ENCODE measurements around the gene SPTSSA.
"Not testable (repeated sequence)": the region's sequence is repeated elsewhere in the genome, so short reads cannot be mapped to it uniquely, and the experiment has no call there.

The SPTSSA gene

DNA sequence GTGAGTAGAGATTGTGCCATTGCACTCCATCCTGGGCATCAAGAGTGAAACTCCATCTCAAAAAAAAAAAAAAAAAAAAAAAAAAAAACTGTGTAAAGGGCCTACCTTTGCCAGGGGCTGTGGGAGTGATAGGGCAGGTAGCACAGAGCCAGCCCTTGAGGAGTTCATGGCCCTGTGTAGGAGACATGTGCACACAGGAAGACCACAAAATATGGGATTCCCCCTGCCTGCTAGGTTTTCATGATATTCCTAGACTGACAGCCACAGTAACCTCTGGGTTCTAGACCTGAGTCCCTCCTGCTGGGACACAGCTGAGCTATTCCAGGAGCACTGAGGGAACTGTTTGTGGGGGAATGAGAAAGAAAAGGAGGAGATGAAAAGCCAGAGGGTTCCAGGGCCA lies 8.3 kb upstream of the SPTSSA start:
- no peak for DNase-seq

DNA sequence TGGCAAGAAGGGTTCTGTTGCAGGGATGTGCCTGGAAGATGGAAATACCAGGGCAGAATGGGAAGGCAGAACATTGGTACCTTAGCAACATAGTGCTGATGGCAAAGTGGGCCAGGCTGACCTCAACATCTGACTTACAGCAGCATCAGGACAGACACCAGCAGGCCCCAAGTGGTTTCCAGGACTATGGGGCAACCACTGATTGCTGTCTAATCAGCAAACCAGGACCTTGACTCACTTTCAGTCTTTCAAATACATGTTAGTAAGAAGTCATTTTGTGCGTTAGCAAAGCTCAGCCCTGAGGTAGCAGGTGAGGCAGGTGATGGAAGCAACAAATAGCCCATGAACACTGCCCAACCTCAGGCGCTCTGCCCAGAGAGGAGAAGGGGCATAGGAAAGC lies 4.7 kb upstream of the SPTSSA start:
- DNase-seq, result no peak

DNA sequence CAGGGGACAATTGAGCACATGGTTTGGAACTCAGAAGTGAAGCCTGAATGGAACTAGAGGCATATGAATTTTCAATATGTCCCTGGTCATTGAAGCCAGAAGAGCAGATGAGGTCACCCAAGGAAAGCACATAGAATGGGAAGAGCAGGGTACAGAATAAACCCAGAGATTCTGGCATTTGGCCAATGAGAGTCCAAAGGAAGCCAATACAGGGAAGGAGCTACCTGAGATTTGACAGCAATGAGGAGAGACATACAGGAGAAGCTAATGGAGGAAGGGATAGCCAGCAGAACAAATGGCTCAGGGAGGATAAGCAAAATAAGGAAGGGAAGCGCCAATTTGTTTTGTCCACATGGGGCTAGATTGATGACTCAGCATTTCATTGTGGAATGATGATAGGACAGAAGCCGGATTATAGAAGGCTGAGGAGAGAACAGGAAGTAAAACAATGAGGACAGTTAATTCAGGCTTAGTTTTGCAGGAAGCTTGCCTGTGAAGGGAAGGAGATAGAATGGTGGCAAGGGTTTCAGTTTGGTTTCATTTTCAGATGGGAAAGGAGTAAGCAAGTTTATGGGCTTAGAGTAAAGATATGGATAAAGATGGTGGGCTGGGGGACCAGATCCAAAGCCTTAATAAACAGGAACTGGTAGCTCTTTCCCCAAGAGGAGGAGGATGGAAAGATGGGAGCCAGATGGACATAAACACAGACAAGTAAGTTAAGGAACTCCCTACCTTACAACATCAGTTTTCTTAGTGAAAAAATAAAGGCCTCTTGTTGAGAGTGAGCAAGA lies 3.2 kb upstream of the SPTSSA start:
- DNase-seq, result no peak

DNA sequence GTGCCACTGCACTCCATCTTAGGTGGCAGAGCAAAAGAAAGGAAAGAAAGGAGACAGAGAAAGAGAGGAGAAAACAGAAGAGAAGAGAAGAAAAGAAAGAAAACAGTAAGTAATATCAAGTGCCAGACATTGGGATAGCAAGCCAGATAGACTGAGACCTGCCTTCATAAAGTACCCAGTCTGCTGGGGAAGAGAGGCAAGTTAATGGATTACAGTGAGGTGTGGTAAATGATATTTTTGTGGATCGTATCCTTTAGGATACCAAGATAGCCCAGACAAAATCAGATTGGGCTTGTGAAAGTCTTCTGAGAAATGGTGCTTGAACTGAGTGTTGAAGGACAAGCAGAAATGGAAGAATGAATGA lies 1.5 kb upstream of the SPTSSA start:
- no peak for DNase-seq

DNA sequence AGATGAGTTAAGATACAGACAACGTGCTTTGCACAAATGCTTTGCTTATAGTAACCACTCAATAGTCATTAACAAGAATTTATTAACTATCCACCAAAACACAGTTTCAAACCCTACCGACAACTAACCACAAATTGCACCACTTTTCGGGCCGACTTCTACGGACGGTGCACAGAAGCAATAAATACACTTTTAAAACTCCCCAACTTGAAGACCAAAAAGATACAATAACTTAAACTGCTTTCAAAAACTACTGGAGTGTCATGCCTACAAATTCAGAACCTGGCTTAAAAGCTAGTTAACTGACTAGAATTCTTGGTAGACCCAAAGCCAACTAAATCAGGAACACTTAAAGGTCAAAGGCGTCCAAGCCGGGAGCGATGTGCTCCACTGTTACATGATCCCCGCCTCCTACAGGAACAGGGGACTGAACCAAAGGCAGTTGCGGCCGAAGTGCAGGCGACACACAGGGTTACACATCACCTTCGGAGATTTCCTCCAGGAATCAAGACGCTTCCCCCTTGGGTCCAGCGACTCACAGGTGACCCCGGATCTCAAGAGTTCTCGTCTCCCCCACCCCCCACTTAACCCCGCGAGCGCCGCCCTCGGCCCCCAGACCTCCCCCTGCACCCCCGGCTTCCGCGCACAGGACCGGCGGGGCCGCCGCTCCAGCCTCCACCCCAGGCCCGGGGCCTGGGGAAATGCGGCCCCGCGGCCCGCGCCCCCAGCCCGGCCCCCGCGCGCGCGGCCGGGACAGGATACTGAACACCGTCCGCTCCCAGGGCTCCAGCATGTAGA lies 507 bp downstream of the SPTSSA start:
- peak in 9 of 14 donors; percentile 9 to 50 (median 32) for DNase-seq

DNA sequence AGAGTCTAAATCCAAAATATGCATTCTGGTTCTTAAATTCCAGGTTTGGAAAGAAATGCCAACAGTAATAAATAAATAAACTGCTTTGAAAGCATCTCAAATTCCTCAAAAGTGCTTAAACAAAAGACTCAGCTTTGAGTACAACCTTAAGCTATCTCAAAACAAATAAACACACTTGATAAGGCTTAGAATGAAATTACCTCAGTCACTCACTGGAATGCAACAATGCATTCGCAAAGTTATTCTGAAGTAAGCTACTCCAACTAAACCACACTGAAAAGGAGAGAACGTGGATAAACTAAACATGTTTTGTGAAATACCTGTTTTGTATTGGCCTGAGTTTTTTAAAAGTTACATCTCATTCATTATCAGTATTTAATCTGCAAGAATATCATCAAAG lies 1.2 kb downstream of the SPTSSA start:
- no peak for DNase-seq

DNA sequence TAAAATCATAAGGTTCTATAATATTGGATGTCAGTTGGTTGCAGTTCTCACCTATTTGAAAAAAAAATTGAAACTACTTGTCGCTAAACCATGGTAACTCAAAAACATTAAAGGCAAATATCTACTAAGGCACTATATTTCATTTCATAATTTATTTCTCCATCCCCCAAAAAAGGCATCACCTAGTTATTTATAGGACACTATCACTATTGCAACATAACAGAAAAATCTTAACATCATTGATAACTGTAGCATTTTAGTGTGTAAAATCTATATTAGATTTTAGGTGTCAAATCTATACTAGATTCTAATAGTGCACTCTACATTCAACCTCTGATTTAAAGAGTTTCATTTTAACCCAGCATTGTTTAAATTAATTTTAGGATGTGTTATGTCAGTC lies 1.7 kb downstream of the SPTSSA start:
- no peak for DNase-seq

DNA sequence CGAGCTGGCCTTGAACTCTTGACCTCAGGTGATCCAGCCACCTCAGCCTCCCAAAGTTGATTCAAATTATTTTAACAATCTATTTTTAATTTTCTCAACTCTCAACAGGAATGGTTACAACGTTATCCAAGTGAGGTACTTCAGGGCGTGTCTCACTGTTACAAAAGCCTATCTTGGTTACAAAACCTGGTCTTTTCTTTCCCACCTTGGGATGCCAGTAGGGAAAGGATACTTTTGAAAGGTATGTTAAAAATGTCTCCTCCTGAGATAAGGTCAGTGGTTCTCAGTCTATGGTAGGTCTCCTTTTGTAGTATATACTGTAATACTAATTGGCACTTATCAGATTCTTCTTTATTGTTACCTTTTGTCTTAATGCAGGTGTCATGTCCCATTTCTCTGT lies 4.9 kb downstream of the SPTSSA start:
- no peak for DNase-seq

DNA sequence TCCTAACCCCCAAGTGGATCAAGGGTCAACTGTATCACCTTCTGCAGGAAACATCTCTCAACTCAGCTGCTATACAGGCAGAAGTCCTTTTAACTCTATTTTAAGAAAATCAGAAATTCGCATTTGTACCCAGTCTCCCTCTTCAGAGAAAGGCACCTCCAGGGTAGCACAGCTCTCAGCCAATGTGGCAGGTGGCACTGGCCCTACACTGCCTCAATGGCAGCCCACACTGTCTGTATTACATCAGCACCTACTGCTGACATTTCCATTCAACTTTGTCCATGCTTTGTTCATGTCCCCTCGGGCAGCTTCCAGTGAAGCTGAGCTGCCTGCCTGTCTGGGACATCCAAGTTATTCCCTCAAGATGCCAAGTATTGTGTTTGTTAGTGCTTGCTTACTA lies 8.8 kb downstream of the SPTSSA start:
- peak in 2 of 14 donors; percentile 2 to 19 for DNase-seq

DNA sequence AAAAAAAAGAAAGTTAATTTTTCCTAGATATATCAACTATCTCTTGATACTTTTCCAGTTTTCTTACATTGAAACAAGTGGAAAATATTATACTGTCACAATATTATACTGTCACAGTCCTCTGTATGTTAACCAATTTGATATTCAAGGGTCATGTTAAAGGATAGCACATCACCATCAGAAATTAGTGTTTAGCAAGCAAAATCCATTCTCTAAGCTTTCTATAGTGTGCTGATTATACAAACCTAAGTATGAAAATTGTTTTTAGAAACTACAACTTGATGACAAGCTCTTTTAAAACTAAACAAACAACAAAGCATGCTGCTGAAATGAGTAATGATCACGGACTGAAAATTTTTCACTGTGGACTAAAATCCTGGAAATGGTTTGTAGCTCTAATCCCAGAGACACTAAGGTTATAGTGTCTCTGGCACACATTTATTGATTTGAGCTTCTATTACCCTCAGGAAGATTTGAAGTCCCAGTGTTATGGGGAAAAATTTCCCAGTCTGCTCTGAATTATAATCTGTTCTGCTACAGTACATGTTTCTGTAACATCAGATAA lies 9.7 kb downstream of the SPTSSA start:
- DNase-seq, result no peak

DNA sequence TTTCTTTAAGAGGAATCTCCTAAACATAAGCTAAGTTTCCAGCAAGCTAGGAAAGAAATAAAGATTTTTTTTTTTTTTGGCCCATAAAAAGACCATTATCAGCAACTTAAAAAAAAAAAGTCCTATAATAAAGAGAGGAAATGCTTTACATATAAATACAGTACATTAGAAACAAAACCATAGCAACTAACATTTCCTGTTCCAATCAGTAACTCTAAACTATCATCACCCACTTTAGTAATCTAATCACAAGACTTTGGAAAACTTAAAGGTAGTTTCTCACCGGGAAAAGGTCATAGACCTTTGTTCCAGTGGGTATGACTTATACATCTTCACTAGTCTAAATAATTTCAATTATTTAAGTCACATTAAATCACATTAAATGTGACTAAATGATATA lies 11.1 kb downstream of the SPTSSA start:
- DNase-seq, result no peak

DNA sequence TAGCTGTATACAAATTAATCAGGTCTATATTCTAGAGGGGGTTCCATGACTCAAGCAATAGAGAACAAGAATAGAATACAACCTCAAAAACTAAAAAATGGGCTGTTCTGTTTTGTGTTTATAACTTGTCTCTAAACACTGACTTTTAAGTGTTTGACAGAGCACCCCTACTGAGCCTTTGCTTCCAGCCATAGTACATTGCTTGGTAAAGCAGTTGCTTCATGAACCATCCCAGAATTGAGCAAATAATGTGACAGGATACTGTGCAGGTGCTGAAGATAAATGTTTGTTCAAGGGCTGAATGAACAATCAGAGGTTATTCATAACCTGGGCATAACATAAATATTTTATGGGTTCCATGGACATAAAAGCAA lies 11.5 kb downstream of the SPTSSA start:
- no peak for DNase-seq

DNA sequence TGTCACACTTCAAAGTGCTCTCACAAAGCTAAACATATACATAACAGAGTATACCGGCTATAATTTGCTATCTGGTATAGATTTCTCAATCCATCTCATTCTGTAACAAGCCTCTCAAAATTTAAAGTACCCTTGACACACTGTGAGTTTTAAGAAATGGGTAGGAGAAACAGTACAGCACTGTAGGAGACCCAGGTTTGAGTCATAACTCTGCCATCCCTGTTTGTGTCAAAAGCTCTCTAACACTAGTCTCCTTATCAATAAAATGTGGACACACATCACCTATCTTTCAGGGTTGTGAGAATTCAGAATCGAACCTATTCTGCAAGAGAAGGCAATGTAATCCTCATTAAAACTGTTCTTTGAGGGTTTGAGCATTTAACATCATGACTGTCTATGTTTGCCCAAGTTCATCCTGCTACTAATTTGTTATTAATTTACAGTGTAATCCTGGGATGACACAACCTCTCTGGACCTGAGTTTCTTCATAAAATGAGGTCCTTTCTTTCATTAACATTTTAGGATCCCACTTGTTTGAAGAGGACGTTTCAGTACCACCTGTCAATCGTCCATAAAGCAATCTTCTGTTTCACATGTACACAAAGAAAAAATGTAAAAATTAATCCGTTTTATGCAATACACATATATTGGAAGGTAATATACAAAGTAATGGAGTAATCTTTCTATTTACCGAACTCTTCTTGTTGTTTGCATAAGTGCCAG lies 12.1 kb downstream of the SPTSSA start:
- no peak for DNase-seq

DNA sequence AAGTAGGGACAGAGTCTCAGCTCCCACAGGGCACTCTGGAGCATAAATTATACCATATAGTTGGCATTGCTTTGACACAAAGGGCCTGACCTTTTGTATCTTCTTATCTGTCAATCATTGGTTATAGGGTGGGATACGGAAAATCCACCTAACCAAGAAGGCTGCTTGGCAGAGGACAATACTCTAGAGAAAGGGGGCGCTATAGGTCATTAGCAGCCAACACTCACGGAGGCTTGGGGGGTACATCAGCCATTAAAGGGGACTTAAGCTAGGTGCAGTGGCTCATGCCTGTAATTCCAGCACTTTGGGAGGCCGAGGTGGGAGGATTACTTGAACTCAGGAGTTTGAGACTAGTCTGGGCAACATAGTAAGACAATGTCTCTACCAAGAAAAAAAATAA lies 22.9 kb downstream of the SPTSSA start:
- DNase-seq, result no peak

DNA sequence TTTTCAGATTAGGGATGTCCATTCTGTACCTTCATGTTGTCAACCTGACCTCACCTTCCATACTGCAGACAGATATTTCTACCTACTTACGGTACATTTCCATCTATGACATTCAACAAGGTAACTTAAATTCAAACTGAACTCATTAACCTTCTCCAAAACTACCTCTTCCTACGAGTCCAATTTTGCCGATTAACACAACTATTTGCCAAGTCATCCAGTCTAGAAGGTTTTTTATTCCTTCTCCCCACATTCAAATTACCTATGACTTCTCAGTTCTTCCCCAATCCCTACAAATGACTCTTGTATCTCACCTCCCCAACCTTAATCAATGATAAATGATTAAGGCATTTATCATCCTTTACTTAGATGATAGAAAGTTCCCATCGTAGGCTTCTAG lies 23.6 kb downstream of the SPTSSA start:
- DNase-seq, result no peak

DNA sequence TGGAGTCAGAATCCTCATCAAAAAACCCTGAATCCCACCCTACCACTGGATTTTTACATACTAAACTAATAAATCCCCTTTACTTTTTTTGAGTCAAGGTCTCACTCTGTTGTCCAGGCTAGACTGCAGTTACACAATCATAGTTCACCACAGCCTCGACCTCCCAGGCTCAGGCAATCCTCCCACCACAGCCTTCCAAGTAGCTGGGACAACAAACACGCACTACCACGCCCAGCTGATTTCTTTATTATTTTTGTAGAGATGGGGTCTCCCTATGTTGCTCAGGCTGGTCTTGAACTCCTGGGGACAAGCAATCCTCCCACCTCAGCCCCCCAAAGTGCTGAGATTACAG lies 24.3 kb downstream of the SPTSSA start:
- DNase-seq, result no peak

DNA sequence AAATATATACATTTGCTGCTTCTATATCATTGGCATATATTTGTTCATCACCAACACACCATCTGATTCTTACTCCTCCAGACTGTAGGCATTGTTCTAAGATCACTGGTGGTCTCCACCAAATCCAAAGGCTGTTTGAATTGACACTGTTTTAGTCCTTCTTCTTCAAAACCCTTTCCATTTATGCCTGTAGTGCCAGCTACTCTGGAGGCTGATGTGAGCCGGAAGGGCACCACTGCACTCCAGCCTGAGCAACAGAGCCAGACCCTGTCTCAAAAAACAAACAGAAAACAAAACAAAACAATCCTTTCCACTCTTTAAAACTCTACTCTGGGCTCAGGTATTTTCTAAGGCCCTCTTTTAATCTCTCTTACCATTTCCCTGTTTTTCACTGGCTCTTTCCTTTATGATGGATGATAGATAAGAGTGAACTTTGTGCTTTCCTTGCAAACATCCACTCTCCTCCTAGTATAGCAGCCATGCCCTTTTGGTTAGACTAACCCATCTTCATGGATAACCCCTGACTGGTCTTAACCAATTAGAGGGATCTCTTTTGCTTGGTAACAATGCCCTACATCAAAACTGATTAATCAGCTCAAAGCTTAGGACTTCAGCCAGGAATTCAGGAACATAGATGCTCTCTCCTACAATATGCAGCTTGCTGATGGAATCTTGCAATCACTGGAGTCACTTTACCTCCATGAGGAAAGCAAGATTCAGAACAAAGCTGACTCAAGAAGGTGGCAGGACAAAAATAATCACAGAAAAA lies 24.9 kb downstream of the SPTSSA start:
- DNase-seq, result no peak

DNA sequence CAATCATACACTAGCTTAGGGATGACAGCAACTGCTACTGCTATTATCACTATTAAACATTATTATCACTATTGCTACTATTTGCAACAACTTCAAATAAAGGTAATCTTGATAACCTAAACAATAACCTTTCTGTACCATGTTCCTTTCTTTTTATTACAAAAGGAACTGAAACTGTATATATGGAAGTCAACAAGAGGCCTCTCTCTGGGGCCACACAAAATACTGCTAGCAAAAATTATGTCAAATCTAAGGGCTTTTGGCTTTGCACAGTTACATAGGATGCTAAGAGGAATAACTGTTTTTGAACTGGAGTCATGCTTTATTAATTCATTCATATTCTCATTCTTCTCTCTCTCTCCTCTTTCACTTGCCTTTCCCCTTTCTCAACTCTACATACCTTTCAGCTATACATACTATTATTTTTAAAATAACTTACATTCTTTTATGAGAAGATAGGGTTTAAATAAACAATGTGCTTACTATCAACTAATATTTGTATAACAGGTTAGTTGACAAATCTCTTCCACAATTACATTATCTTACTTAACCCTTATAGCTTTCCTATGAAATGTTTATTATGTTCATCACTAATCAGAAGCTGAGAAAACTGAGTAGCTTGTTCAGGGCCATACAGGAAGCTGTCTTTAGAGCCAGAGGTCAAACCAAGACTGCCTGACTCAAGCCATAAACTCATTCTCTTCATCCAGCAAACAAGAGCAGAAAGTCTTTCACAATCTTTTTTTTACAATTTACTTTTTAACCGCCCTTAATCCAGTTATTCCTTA lies 25.7 kb downstream of the SPTSSA start:
- DNase-seq, result no peak

DNA sequence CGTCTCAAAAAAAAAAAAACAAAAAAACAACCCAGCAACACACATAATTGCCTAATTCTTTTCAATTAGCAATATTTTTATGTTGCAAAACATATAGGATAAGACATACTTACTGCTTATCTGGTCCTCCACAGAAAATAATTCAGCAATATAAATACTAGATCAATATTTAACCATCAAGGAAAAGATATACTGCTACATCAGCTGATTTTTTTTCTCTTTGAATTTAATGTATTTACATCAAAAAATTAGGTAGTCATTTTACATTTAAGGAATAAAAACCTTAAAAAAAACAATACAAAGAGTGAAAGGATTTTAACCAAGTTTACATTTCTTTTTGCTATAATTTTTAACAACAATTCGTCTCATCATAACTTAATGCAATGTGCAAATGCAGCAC lies 28.1 kb downstream of the SPTSSA start:
- no peak for DNase-seq

DNA sequence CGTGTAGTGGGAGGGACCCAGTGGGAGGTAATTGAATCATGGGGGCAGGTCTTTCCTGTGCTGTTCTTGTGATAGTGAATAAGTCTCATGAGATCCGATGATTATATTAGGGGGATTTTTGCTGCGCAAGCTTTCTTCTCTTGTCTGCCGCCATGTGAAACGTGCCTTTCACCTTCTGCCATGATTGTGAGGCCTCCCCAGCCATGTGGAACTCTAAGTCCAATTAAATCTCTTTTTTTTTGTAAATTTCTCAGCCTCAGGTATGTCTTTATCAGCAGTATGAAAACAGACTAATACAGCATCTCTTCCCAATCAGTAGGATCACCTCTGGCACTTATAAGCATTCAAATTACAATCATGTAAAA lies 34.0 kb downstream of the SPTSSA start:
- not testable (repeated sequence) for DNase-seq

Data from C1 segment of cervical spinal cord (tissue), 14 donors.